NCI-H69 (cell line): ENCODE data around the gene SUN5.

Experiments used
- DNase-seq: peaks from one replicate; lab custom pipeline; 2025; lab: John Stamatoyannopoulos, UW

The SUN5 gene

DNA sequence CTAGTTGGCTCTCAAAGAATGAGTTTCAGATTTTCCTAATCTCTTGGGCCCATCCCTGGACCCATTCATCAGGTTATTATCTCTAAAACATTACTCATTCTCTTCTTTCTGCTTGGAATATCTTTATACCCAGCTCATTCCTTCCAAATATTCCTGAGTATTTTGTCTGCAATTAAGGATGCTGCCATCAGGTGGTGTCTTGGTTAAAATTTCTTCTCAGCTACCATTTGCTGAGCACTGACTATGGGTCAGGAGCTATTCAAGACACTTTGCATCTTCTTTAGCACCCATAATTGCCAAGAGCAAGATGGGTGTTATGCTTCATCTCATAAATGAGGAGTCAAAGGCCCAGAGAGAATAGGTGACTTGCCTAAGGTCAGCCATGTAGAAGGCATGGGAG lies 8.4 kb downstream of the SUN5 start:
- DNase-seq: no peak

DNA sequence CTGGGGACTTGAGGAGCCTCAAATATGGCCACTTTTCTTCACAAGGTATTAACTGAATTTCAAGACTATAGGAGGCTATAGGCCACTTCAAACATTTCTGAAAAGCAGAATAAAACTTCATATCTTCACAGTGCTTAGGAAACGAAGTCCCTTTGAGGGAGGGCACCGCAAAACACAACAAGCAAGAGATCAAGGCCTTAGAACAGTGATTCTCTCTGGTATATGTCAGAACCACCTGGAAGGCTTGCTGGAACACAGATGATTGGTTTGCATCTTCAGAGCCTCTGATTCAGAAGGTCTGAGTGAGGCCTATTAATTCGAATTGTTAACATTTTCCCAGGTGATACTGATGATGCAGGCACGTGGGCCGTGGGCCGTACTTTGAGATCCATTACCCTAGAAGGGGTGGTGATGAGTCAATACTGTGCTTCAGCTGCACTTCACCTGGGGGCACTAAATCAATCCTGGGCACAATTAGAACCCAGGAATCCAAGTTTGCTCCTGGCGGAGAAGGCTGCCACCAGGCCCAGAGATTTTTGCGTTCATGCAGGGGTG lies 10.7 kb downstream of the SUN5 start:
- no peak for DNase-seq

- DNase-seq: no peak
Measured at GRCh38 chr20:32991792-32992641, 12.2 kb downstream of the SUN5 start.

- no peak for DNase-seq
Measured at GRCh38 chr20:32991383-32991782, 12.8 kb downstream of the SUN5 start.

DNA sequence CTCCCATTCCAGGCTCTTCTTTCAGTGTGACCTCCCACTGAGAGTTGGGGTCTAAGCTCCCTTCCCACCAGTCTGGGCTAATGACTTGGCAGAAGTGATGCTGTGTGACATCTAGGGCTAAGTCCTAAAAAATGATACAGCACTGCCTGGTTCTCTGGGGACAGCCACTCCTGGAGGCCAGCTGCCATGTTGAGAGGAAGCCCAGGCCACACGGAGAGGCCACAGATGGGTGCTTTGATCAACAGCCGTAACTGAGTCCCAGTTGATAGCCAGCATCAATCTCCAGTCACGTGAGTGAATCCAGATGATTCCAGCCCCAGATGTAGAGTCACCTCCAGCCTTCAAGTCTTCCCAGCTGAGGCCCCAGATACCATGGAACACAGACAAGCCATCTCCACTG lies 13.8 kb downstream of the SUN5 start:
- no peak for DNase-seq

- DNase-seq: no peak
Measured at GRCh38 chr20:32989507-32990283, 14.5 kb downstream of the SUN5 start.

DNA sequence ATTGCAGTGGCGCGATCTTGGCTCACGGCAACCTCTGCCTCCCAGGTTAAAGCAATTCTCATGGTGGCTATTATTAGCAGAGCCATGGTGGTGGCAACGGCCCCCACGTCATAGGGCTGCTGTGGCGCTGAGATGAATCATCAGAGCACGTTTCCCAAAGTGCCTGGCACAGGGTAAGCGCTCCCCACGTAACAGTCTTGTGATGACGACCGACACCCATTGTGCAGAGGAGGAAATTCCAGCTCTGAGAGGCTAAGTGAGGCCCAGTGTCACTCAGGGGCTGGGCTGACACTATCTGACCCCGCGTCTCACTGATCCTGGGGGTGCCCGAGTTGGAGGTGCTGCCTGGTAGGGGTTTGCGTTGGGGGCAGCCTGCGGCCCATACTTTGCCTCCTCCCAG lies 16.2 kb downstream of the SUN5 start:
- DNase-seq: no peak

DNA sequence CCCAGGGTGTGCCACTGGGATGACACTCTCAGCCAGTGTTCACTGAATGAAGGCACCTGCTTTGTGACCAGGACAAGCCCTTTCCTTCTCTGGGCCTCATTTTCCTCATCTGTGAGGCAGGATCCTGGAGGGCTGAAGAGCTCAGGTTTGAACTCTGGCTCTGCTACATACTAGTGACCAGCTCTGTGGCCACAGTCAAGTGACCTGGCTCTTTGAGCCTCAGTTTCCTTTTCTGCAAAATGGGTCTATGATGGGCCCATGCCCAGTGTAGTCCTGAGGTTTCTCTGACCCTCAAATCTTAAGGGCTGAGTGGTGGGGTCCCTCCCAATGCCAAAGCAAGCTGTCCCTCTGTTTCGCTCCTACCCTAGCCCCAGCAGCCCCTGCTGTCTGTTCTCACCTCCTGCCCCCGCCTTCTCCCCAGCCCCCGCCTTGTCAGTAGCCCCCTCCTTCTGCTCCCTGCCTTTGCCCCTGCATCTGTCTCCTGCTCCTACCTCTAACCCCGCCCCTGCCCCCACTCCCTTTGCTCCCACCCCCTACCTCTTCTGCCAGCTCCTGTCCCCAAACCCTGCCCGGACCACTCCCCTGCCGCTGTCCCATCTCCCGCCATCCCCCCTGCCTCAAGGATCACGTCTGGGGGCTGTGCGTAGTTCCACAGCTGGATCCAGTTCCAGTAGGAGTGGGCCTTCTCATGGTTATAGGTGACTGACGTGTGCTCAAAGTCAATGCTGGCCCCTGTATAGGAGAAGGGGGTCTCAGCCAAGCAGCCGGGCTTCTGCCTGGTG lies 17.0 kb downstream of the SUN5 start:
- no peak for DNase-seq

DNA sequence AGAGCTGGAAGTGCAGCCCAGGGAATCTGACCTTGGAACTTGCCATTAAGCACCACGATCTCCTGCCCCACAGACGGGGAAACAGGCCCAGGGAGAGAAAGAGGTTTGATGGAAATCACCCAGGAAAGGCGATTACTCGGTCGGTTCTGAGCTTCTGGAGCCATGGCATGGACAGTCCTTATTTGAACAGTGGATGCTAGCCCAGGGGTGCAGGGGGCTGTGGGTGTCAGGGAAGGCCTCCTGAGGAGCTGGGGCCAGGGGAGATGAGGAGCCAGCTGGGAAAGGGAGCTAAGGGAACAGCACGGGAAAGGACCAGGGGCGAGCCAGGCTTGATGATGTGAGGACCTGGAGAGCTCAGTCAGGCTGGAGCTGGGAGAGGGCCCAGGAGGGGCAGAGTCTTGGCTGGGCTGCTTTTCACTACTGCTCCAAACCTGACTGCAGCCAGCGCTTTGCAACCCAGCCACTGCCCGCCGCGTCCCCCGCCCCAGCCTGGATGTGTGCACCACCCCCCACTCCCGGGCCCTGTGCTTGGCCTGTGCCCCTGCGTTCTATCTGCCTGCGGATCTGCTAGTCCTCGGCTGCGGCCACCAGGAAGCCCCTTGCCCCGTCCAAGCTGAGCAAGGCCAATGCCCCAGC lies 17.8 kb downstream of the SUN5 start:
- DNase-seq: no peak

DNA sequence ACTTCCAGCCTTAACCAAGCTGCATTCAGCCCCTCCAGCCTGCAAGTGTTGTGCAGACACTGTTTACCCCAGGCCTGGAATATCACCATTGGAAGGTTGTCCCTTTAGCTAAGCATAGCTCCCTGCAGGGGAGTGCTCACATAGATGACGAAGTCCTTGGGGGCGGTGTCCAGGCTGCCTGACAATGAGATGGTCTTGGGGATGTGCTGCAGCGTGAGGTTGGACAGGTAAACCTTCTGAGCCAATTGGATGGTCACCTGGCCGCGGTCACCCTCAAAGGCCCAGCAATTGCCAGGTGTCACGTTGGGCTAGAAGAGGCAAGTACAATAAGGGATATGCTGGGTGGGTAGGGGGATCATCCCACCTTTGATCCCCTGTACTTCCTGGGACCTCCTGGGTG lies 18.6 kb downstream of the SUN5 start:
- DNase-seq: no peak

- no peak for DNase-seq
Measured at GRCh38 chr20:32984631-32985354, 19.4 kb downstream of the SUN5 start.

DNA sequence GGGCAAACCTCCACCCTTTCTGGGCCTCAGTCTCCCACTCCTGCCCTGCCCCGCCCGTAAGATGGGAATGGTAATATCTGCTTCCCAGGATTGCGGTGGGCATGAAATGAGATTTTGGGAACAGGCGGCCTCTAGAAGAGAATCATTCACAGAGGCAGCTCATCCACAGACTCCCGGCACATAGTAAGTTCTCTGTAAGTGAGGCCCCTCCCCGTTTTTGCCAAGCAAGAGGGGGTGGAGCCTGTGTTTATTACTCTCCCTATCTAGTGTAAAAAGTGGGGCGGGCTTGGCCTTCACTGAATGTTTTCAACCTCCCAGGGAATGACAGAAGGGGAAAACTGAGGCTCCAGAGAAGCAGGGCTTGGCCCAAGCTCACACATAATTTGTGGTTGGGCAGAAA lies 20.0 kb downstream of the SUN5 start:
- no peak for DNase-seq

- DNase-seq: no peak
Measured at GRCh38 chr20:32983459-32984112, 20.6 kb downstream of the SUN5 start.

DNA sequence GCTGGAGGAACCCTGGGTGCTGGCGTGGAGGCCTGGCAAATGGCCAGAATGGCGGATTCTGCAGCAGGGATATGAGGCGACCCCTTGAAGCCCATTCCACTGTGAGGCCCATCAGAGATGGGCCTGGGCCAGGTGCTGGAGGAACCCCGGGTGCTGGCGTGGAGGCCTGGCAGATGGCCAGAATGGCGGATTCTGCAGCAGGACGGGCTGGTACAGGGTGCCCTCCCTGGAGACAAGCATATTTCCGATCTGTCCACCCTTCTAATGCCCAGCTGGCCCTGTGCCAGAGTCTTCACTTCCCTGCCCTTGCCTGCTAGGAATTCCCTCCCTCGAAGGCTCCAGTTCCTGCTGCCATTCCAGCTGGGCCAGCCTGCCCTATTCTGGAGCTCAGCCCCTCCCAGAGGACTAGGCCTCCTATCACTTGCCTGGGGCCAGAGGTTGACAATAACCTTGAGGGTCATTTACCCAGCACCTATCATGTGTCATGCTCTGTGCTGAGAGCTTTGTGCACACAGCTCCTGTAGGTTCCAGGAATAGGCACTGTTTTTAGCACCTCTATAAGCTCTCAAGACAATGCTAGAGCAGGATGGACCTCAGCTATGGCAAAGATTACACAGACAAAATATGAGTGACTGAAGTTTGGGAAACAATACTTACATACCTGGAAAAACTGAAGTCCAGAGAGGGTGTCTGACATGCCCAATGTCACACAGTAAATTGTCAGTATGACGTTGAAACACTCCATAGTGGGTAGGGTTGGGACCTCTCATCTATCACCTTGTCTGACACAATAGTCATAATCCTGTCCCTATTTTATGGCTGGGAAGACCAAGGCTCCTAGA lies 21.4 kb downstream of the SUN5 start:
- DNase-seq: peak; percentile 75

GRCh38 chr20:32980990-32981389 lies 23.2 kb downstream of the SUN5 start:
- no peak for DNase-seq

GRCh38 chr20:32980131-32980941 lies 23.9 kb downstream of the SUN5 start:
- peak; percentile 44 for DNase-seq

DNA sequence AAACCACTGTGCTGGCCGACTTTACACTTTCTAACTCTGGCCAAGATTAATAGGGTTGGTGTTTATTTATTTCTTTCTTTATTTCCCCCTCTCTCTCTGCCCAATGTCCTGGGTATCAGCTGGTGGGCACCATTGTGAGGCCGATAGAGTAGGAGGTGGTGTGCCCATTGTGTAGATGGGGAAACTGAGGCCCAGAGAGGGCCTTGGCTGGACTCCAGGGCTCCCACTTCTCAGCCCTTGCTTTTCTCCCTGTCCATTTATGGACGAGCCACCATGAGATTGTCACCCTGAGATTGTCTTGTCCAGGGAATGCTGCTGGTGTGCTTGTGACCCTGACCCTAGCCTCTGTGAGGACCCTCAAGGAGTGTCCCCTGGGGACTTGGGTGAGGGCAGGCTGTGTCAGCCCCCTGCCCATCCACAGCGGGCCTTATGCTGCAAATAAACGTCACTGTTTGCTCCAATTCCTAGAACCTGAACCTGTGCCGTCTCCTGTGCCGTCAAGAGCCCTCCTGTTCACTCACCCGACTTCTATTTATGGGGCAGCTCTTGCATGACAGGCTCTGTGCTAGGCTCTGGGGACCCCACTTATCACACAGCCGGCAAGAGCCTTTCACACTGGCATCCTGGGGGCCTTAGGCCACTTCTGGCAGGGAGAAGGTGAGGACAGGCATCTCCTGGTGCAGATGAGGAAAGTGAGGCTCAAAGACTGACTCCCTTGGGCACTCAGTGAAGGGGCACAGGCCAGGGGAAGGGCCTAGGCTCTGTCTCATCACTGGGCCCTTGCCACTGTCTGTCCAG lies 24.8 kb downstream of the SUN5 start:
- DNase-seq: no peak

- no peak for DNase-seq
Measured at GRCh38 chr20:32978009-32978335, 26.3 kb downstream of the SUN5 start.
